Measurements from ENCODE around the gene IGLL5.
"Not testable (repeated sequence)": the region's sequence is repeated elsewhere in the genome, so short reads cannot be mapped to it uniquely, and the experiment has no call there.

IGLL5 gene

DNA sequence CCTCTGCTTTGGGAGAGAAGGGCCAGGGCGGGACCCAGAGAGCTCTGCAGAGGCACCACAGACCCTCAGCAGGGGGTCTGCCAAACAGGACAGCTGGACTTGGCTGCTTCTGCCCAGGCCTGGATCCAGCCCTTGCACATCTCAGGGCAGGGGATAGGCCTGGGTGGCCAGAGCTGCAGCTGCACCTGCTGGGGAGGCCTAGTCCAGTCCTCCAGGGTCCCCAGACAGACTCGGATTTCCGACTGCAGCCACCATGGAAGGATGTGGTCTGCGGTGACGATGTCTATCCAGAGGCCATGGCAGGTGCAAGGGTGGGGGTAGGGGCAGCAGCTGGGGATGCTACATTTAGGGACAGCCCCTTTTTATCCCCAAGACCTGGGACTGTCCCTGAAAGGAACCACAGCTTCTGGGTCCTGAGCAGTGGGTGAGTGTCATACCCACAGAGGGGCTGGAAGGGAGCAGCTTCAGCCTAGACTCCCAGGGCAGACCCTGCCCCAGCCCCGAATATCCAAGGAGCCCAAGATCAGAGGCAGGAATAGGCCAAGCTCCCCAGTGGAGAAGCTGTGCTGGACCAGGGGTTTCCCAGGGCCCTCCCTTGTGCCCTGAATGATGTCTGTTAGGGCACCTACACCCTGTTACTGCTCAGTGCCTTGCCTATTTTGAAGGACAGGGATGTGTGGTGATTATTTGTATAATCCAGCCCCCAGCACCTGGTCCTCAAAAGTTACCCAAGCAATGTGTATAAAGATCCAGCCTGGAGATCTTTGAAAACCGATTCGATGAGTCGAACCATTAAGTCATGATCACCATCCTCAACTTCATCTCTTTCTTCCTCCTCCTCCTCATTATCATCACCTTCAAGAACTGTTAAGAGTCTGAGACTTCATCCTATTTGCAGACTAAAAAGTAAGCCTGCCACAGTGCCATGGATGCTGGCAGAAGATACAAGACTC, 2.5 kb upstream of the IGLL5 start:
- DNase-seq = peak; percentile 59

DNA sequence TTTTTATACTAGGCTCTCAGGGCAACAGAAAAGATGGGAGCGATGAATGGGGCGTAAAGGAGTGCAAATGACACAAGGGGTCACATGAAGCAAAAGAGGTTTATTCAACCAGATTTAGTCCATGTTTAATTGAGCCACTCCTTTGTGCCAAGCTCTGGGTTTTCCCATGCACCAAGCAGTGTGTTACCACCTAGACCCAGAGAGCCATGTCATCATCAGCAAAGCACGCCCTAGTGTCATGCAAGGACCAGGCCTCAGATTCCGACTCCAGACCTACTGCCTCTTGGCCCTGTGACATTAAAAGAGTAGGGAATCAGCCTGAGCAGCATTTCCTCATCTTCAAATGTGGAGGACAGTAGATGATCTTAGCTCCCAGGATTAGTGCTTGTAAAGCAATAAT, 1.1 kb upstream of the IGLL5 start:
- no peak for DNase-seq

DNA sequence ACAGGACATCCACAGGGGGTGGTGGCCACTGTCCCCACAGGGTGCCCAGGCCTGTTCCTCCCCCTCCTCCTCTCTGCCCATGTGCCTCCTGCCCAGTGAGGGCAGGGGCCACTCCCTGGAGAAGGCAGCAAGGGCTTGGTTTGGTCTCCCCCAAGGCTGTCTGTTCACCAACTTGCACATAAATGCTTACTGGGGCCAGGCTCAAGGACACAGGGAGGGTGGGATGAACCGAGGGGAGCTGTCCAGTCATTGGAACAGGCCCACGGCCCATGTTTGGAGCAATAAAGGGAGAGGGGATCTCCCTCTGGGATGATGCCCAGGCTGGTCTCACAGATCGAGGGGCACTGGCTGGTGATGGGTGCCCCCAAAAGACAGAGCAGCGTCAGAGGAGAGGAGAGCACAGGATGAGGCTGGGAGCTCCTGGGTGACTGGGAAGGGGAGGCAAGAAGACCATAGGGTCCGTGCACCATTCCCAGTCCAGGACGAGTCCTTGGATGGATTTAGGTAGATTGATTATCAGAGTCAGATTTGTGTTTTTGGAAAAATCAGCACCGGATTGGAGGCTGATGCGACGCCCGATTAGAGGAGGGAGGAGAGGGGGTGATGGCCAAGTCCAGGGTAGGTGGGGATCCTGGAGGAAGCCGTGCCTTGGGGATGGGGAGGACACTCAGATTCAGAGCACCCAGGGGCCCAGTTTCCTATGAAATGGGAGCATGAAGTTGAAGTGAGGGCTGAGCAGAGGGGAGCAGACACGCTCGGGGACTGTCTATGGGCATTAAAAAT, 1.1 kb downstream of the IGLL5 start:
- no peak for DNase-seq

DNA sequence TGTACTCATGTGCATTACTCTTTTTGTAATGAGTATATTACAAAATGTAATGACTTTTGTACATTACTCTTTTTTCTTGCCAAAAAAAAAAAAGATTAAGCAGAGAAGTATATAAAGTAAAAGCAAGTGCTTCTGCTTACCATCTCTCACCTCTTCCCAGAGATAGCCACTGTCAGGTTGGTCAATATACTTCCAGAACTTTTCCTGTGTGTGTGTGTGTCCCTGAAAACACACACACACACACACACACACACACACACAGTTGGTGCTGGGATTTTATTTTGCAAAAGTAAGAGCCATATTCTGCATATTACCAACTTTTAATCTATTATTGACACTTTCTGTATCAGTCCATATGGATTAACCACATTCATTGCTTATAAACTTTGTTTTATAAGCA, 2.5 kb downstream of the IGLL5 start:
- DNase-seq = no peak

DNA sequence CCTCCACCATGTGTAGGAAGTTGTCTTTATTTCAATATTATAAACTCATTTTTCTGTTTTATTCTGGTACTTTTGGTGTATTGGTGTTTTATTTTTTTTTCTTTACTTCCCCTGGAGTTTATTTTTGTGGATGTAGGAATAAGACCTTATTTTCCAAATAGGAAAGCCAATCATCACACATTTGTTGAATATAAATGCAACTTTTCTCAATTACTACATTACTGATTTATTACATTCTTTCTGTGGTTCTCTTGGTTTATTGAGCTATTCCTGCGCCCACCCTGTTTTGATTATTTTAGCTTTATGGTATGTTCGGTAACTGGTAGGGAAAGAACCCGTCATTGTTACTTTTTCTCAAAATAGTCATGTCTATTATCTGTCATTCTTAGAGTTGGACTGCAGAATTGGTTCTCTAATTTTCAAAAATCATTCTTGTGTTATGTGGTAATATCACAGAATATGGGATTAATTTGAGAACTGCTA, 3.6 kb downstream of the IGLL5 start:
- DNase-seq = no peak

DNA sequence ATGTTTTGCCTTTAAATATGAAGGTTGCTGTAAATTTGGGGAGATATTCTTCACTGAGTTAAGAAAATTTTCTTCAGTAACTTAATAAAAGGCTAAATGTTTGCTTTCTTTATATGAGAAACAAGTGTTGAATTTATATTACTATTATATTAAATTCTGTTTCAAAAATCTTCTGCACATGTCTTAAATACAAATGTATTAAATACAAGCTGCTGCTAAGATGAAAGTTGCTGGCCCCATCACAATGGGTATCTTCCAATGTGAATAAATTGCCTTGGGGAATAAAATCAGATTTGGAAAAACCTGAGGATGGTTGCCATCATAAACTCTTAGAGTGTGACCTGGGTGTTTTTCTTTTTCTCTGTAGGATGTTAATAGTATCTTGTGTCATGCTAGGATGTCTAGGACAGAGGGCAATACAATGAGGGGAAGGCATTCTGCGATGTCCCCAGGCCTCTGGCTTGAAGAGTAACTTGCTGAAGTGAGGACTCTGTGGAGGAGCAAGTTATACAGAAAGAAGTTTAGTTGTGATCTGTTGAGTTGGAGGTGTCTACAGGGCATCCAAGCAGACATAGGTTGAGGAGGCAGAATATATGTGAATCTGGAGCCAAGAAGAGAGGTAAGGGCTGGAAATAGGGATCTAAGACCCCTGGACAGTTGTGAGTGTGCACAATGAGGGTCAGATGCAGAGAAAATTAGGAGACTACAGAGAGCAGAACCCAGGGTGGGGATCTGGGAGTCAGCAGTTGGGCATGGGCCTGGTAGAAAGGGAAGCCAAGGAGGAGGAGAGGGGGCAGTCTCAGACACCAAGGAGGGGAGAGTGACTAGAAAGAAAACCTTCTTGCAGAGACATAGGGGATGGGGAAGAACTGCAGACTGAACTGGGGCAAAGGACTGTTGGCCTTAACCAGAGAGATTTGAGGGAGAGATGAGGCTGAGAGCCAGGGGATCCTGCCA, 4.8 kb downstream of the IGLL5 start:
- DNase-seq = no peak

DNA sequence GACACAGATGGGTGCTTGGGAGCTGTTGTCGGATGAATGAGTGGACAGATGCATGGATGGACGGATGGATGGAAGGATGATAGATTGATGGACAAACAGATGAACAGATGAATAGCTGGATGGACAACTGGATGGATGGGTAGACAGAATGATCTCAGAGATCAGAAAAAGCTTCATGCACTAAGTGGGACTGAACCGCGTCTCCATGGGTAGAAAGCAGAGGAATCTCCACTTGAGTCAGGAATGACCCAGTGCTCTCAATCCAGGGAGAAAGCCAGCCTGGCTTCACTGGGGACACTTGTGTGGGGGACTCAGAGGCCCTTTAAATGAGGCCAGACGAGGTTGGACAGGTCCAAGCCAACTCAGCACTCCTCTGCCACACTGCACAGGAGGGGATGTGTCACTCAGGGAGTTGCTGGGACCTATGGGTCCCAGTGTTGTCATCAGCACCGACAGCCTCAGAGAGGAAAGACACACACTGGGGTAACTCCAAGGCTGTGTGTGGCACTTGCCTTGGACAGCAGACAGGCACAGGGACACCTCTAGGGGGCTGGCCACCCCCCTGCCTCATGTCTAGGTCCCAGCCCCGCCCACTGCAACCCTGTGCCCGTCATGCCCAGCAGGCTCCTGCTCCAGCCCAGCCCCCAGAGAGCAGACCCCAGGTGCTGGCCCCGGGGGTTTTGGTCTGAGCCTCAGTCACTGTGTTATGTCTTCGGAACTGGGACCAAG, 5.6 kb downstream of the IGLL5 start:
- DNase-seq = peak; percentile 18

DNA sequence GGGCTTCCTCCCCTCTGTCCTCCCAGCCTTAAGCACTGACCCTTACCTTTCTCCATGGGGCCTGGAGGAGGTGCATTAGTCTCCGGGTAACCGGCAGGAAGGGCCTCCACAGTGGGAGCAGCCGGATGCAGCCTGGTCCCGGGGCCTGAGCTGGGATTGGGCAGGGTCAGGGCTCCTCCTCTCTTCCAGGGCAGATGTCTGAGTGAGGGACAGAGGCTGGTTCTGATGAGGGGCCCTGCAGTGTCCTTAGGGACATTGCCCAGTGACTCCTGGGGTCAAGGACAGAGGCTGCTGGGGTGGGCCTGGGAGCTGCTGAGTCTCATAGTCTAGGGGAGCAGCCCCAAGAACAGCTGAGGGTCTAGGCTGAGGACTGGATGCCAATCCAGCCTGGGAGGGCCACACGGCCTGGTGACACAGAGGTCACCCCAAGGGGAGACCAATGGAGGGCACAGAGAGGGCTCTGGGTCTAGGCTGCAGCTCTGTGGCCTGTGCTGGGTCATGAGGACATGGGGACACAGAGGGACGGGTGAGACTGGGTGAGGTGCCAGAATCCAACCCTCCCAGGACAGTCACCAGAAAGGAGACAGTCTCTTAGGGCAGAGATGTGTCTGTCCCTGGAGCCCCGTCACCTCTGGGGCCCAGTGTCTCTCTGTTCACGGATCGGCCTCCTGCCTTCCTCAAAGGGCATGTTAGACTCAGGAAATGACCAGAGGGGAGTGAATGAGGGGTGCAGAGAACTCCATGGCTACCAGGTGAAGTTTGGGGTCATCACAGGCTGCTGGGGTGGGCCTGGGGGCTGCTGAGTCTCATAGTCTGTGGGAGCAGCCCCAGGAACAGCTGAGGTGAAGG, 6.5 kb downstream of the IGLL5 start:
- DNase-seq = peak; percentile 19

DNA sequence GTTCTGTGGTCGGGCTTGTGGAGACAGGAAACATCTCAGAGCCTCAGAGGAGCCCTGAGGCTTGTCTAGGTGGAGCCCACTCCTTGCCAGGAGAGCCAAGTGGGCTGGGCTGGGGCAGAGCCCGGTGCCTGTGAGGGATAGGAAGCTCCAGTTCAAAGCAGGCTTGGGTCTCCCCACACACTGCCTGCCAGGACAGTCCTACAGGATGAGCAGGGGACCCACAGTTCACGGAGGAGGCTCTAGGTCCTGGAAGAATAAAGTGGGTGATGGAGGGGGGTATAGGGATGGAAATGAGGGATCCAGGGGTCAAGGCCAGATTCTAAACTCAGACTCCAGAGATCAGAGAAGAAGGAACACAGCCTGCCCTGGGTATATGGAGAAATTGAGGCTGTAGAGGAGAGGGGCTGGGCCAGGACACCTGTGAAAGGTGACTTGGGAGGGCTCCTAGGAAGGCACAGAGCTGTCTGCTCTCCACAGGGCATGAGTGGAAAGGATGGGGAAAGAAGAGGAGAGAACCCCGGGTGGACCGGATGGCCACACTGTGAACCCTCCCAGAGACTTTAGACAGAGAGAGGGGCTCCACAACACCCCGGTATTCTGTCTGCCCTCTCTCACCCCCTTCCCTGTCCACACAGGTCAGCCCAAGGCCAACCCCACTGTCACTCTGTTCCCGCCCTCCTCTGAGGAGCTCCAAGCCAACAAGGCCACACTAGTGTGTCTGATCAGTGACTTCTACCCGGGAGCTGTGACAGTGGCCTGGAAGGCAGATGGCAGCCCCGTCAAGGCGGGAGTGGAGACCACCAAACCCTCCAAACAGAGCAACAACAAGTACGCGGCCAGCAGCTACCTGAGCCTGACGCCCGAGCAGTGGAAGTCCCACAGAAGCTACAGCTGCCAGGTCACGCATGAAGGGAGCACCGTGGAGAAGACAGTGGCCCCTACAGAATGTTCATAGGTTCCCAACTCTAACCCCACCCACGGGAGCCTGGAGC, 7.4 kb downstream of the IGLL5 start:
- DNase-seq = peak; percentile 17

DNA sequence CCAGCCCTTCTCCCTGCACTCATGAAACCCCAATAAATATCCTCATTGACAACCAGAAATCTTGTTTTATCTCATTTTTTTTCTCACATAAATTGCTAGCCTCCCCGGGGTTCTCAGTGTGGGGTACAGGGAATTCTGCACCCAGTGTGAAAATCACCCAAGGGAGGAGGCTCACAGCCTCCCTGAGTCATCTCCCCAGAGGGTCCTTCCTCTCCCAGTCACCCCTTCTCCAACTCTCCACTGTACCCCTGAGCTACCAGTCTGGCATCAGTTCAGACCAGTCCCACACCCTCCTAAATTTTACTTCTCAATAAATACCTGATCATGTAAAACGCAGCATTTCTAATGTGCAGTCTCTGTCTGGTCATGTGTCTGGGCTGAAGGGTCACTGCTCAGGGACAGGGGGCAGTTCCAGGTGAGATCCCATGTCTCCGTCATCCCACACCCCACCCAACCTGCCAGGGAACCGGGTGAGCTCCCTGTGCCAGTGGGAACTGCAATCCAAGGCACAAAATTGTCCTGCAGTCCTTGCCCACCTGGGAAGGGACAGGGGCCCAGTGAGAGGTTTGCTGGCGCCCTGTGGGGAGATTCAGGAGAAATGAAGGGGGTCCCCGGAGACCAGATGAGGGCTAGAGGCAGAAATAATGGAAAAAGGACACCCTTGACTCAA, 8.3 kb downstream of the IGLL5 start:
- DNase-seq = peak; percentile 15

DNA sequence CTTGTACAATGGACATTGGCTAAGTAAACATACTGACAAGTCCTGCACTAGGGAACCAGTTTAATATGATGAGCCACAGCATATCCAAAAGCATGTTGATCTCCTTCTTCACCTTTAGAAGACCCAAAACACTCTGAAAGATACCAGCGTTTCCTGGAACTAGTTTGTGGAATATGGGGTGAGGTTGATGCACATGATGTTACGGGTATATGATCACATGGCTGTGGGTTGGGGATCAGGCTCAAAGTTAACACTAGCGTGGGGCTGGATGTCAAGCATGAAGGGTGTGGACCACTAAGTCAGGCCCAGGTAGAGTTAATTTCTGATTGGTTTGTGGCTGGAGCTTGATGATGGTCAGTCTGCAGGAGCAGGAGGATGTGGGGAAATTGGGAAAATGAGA, 9.0 kb downstream of the IGLL5 start:
- peak; percentile 4 for DNase-seq

DNA sequence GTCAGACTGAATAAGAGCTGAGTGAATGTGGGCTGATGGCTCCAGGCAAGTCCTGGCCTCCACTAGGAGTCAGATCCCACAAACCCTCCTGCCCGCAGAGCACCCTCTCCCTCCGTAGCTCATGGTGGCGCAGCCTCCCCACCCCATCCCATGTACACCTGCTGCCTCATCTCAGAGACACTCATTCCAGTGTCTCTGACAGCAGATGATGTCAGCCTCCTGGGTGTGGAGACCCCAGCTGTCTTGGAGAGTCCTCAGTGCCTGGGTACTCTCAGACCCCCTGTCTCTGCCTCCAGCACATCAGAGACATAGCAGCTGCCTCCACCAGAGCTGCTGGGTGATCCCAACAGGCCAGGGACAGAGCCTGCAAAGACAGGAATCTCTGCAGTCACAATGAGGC, 9.5 kb downstream of the IGLL5 start:
- DNase-seq = peak; percentile 6

DNA sequence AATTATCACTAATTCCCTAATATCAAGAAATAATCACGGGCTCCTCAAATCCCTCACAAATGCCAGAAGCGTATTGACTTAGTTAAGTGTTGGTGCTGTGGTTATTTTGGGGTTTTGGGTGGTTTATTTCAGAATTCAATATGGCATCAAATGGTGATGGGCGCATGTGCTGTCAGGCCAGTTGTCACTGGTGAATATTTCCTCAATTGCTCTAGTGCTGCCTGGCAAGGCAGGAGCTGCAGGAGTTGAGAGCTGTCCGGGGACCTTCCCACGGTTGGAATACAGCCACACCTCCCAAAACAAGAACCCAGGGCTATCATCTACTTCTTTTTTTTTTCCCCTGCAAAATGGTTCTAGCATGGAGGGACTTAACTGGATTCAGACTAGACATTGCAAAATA, 10.3 kb downstream of the IGLL5 start:
- DNase-seq = no peak

DNA sequence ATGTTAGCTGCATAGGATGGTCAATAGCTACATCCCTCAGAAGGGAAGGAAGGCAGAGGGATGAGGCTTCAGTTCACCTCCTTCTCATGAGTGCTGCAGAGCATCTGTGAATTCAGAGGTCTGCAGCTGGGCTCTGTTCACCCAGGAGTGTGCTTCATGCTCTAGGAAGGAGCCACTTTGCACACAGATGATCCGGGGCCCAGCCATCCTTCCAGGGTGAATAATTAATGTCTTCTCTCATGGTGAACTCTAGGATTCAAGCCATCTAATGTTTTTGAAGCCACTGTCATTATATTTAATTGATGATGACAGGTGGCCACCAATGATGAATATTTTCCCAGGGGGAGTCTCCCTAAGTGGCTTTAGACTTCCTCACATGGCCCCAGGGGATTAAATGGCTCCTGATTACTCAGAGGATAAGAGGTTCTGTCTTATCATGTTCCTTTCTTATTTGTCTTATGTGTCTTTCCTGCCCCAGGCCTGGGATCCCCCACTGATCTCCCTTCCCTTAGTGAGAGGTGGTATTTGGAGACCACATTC, 10.9 kb downstream of the IGLL5 start:
- not testable (repeated sequence) for DNase-seq

DNA sequence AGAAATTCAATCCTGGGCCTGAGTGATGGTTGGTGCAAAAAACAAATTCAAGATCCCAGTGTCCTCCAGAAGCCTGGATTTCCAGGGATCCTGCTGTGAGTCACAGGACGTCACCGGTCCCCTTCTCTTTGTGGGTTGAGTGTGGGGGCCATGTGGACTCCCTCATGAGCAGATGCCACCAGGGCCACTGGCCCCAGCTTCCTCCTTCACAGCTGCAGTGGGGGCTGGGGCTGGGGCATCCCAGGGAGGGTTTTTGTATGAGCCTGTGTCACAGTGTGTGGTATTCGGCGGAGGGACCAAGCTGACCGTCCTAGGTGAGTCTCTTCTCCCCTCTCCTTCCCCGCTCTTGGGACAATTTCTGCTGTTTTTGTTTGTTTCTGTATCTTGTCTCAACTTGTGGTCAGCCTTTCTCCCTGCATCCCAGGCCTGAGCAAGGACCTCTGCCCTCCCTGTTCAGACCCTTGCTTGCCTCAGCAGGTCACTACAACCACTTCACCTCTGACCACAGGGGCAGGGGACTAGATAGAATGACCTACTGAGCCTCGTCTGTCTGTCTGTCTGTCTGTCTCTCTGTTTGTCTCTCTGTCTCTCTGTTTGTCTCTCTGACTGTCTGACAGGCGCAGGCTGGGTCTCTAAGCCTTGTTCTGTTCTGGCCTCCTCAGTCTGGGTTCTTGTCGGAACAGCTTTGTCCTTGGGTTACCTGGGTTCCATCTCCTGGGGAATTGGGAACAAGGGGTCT, 11.9 kb downstream of the IGLL5 start:
- not testable (repeated sequence) for DNase-seq

DNA sequence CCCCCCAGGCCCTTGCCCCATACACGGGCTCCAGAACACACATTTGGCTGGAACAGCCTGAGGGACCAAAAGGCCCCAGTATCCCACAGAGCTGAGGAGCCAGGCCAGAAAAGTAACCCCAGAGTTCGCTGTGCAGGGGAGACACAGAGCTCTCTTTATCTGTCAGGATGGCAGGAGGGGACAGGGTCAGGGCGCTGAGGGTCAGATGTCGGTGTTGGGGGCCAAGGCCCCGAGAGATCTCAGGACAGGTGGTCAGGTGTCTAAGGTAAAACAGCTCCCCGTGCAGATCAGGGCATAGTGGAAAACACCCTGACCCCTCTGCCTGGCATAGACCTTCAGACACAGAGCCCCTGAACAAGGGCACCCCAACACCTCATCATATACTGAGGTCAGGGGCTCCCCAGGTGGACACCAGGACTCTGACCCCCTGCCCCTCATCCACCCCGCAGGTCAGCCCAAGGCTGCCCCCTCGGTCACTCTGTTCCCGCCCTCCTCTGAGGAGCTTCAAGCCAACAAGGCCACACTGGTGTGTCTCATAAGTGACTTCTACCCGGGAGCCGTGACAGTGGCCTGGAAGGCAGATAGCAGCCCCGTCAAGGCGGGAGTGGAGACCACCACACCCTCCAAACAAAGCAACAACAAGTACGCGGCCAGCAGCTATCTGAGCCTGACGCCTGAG, 13.1 kb downstream of the IGLL5 start:
- not testable (repeated sequence) for DNase-seq

DNA sequence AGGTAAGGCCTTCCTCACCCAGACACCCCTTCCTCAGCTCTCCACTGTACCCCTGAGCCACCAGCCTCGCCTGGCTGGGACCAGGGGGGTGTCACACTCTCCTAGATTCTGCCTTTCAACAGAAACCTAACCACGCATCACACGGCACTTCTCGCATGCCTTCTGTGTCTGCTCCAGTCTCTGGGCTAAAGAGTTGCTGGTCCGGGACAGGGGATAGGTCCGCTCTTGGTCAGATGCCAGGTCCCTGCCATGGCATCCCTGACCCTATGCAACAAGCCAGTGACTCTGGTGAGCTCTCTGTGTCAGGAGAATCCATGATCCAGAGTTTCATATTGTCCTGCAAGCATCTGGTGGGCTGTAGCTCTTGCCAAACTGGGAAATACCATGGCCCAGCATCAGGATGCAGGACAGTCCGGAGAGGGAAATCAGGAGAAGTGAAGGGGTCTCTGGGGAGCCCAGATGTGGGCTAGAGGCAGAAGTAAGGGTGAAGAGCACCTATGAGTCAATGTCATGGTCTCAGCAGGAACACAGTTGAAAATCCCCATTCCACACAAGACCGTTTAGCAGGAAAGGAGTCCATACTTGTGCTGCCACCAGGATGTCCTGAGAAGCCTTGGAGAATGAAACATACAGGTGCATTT, 14.1 kb downstream of the IGLL5 start:
- no peak for DNase-seq

All from activated CD4-positive, CD25-positive, alpha-beta regulatory T cell treated with anti-CD3 and anti-CD28 coated beads, Interleukin-2, amount 50 U/mL, for 72 hours (primary cell).